ENCODE results near the gene CMC2.

The CMC2 gene

DNA sequence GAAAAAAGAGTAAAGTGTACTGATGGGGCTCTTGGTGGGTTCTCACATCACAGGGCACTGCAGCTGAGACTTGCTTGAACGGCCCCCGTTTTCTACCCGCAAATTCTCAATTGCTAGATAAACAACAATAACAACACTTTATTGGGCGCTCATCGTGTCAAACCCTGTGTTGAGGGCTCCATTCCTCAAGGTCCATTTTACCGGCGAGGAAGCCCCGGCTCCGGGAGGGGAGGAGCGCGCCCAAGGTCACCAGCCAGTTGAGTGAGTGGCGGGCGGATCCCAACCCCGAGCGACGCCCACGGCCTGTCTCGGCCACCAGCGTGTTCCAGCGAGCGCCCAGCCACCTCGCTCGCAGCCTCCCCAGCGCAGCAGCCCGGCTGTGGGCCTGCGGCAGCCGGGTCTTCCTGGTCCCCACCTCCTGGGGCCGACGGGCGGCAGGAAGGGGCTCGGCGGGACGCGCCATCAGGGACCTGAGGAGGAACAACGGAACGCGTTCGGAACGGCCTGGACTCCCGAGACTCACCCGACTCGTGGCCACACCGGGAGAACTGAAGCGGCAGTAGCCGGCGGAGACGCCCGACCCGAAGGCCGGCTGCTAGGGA lies 373 bp downstream of the CMC2 start (continued):
- TF ChIP-seq, protein P1, sequence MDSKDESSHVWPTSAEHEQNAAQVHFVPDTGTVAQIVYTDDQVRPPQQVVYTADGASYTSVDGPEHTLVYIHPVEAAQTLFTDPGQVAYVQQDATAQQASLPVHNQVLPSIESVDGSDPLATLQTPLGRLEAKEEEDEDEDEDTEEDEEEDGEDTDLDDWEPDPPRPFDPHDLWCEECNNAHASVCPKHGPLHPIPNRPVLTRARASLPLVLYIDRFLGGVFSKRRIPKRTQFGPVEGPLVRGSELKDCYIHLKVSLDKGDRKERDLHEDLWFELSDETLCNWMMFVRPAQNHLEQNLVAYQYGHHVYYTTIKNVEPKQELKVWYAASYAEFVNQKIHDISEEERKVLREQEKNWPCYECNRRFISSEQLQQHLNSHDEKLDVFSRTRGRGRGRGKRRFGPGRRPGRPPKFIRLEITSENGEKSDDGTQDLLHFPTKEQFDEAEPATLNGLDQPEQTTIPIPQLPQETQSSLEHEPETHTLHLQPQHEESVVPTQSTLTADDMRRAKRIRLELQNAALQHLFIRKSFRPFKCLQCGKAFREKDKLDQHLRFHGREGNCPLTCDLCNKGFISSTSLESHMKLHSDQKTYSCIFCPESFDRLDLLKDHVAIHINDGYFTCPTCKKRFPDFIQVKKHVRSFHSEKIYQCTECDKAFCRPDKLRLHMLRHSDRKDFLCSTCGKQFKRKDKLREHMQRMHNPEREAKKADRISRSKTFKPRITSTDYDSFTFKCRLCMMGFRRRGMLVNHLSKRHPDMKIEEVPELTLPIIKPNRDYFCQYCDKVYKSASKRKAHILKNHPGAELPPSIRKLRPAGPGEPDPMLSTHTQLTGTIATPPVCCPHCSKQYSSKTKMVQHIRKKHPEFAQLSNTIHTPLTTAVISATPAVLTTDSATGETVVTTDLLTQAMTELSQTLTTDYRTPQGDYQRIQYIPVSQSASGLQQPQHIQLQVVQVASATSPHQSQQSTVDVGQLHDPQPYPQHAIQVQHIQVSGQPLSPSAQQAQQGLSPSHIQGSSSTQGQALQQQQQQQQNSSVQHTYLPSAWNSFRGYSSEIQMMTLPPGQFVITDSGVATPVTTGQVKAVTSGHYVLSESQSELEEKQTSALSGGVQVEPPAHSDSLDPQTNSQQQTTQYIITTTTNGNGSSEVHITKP (tag by site-specific recombination; IDR thresholded peaks at IDR 0.05) = no peak
- TF ChIP-seq ZNF157 (tag by site-specific recombination; IDR thresholded peaks at IDR 0.05) (no peak), ZNF184 (tag by site-specific recombination; IDR thresholded peaks at IDR 0.05) (no peak), ZFP41 (tag by site-specific recombination; IDR thresholded peaks at IDR 0.05; ENCODE audit: borderline replicate concordance) (no peak), ZNF394 (tag by site-specific recombination; IDR thresholded peaks at IDR 0.05; ENCODE audit: borderline replicate concordance) (peak; percentile 31; the same call in 1 of the 2 replicates), ZNF600 (tag by site-specific recombination; IDR thresholded peaks at IDR 0.05) (peak; percentile 95), ZNF621 (tag by site-specific recombination; IDR thresholded peaks at IDR 0.05) (no peak), ZNF239 (tag by site-specific recombination; IDR thresholded peaks at IDR 0.05) (peak; percentile 10; the same call in 1 of the 2 replicates), ZNF610 (tag by site-specific recombination; IDR thresholded peaks at IDR 0.05; ENCODE audit: borderline replicate concordance) (no peak), ZNF155 (tag by site-specific recombination; IDR thresholded peaks at IDR 0.05) (no peak), ZNF214 (tag by site-specific recombination; IDR thresholded peaks at IDR 0.05; ENCODE audit: borderline replicate concordance) (no peak), SCRT1 (tag by site-specific recombination; IDR thresholded peaks at IDR 0.05; ENCODE audit: borderline replicate concordance) (no peak), ZNF624 (tag by site-specific recombination; IDR thresholded peaks at IDR 0.05) (no peak), KLF9 (tag by site-specific recombination; IDR thresholded peaks at IDR 0.05; ENCODE audit: low read depth) (peak; percentile 83), ZBTB1 (tag by site-specific recombination; IDR thresholded peaks at IDR 0.05) (no peak), ZNF555 (tag by site-specific recombination; conservative IDR thresholded peaks at IDR 0.05) (no peak), ZNF175 (tag by site-specific recombination; IDR thresholded peaks at IDR 0.05) (no peak), TRIM28 (IDR thresholded peaks at IDR 0.05; ENCODE audit: borderline replicate concordance, low read length) (no peak), ZNF302 (tag by site-specific recombination; IDR thresholded peaks at IDR 0.05; ENCODE audit: low read depth) (no peak), ZNF792 (tag by site-specific recombination; IDR thresholded peaks at IDR 0.05) (no peak), ZNF174 (tag by site-specific recombination; IDR thresholded peaks at IDR 0.05) (no peak), ZNF747 (tag by site-specific recombination; IDR thresholded peaks at IDR 0.05) (no peak), MEIS1 (CRISPR knock-in tag; IDR thresholded peaks at IDR 0.05; ENCODE audit: borderline replicate concordance) (no peak), ZNF114 (tag by site-specific recombination; IDR thresholded peaks at IDR 0.05) (no peak)
- TF ChIP-seq, protein P2, sequence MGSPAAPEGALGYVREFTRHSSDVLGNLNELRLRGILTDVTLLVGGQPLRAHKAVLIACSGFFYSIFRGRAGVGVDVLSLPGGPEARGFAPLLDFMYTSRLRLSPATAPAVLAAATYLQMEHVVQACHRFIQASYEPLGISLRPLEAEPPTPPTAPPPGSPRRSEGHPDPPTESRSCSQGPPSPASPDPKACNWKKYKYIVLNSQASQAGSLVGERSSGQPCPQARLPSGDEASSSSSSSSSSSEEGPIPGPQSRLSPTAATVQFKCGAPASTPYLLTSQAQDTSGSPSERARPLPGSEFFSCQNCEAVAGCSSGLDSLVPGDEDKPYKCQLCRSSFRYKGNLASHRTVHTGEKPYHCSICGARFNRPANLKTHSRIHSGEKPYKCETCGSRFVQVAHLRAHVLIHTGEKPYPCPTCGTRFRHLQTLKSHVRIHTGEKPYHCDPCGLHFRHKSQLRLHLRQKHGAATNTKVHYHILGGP (tag by site-specific recombination; IDR thresholded peaks at IDR 0.05) = no peak
- TF ChIP-seq, protein P3, sequence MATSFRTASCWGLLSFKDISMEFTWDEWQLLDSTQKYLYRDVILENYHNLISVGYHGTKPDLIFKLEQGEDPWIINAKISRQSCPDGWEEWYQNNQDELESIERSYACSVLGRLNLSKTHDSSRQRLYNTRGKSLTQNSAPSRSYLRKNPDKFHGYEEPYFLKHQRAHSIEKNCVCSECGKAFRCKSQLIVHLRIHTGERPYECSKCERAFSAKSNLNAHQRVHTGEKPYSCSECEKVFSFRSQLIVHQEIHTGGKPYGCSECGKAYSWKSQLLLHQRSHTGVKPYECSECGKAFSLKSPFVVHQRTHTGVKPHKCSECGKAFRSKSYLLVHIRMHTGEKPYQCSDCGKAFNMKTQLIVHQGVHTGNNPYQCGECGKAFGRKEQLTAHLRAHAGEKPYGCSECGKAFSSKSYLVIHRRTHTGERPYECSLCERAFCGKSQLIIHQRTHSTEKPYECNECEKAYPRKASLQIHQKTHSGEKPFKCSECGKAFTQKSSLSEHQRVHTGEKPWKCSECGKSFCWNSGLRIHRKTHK (tag by site-specific recombination; IDR thresholded peaks at IDR 0.05) = no peak
- TF ChIP-seq, protein P4, sequence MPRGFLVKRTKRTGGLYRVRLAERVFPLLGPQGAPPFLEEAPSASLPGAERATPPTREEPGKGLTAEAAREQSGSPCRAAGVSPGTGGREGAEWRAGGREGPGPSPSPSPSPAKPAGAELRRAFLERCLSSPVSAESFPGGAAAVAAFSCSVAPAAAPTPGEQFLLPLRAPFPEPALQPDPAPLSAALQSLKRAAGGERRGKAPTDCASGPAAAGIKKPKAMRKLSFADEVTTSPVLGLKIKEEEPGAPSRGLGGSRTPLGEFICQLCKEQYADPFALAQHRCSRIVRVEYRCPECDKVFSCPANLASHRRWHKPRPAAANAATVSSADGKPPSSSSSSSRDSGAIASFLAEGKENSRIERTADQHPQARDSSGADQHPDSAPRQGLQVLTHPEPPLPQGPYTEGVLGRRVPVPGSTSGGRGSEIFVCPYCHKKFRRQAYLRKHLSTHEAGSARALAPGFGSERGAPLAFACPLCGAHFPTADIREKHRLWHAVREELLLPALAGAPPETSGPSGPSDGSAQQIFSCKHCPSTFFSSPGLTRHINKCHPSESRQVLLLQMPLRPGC (tag by site-specific recombination; IDR thresholded peaks at IDR 0.05) = no peak
- TF ChIP-seq, protein P5, sequence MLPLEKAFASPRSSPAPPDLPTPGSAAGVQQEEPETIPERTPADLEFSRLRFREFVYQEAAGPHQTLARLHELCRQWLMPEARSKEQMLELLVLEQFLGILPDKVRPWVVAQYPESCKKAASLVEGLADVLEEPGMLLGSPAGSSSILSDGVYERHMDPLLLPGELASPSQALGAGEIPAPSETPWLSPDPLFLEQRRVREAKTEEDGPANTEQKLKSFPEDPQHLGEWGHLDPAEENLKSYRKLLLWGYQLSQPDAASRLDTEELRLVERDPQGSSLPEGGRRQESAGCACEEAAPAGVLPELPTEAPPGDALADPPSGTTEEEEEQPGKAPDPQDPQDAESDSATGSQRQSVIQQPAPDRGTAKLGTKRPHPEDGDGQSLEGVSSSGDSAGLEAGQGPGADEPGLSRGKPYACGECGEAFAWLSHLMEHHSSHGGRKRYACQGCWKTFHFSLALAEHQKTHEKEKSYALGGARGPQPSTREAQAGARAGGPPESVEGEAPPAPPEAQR (tag by site-specific recombination; IDR thresholded peaks at IDR 0.05) = no peak
- TF ChIP-seq, protein P6, sequence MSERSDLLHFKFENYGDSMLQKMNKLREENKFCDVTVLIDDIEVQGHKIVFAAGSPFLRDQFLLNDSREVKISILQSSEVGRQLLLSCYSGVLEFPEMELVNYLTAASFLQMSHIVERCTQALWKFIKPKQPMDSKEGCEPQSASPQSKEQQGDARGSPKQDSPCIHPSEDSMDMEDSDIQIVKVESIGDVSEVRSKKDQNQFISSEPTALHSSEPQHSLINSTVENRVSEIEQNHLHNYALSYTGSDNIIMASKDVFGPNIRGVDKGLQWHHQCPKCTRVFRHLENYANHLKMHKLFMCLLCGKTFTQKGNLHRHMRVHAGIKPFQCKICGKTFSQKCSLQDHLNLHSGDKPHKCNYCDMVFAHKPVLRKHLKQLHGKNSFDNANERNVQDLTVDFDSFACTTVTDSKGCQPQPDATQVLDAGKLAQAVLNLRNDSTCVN (tag by site-specific recombination; optimal IDR thresholded peaks at IDR 0.05) = no peak
